MCF 10A (cell line): Measurements from ENCODE around the gene RDH11. TPM values are rescaled to one million over a fixed set of nuclear protein-coding genes. Genes with fewer than 3 reads are reported as not detected.
A peak's percentile ranks its signal among the peaks of the same experiment; 100 is the strongest.

Experiments used
- BruUV-seq: library from RNA; stranded (reverse); fragments of 400-500 nt; replicated peaks from 2 replicates; lab custom pipeline; 2021; lab: Mats Ljungman, UMichigan
- CTCF ChIA-PET: fragments of 300-600 bp; sonication (Branson Sonifier 250); formaldehyde crosslinking; extraction: SDS; loops from one replicate; lab custom pipeline; 2021; ENCODE audit warnings: antibody characterized with exemption, inconsistent platforms; lab: Yijun Ruan, JAX
- POLR2A ChIA-PET: fragments of 300-600, 350-650 bp; sonication (Branson Sonifier 250); formaldehyde crosslinking; extraction: SDS; loops from one replicate; lab custom pipeline; 2020; ENCODE audit warnings: antibody characterized with exemption, inconsistent platforms; lab: Yijun Ruan, JAX
- DNase-seq: peaks from one replicate; pipeline ENCODE4 v3.0.0-alpha.2; 2018; ENCODE audit not compliant: unreplicated experiment
- H3K27ac Mint-ChIP-seq: one replicate; pipeline ENCODE4 v1.8.0; 2022; ENCODE audit warnings: mild to moderate bottlenecking, low read depth, mixed read lengths; ENCODE audit not compliant: unreplicated experiment
- H3K27me3 Mint-ChIP-seq: one replicate; pipeline ENCODE4 v1.8.0; 2022; ENCODE audit warnings: mixed read lengths; ENCODE audit not compliant: insufficient read depth, unreplicated experiment
- H3K36me3 Mint-ChIP-seq: one replicate; pipeline ENCODE4 v1.8.0; 2022; ENCODE audit warnings: mild to moderate bottlenecking, moderate library complexity, mixed read lengths; ENCODE audit not compliant: insufficient read depth, unreplicated experiment
- H3K4me1 Mint-ChIP-seq: one replicate; pipeline ENCODE4 v1.8.0; 2022; ENCODE audit warnings: mixed read lengths; ENCODE audit not compliant: insufficient read depth, unreplicated experiment
- H3K4me3 Mint-ChIP-seq: one replicate; pipeline ENCODE4 v1.8.0; 2022; ENCODE audit warnings: mild to moderate bottlenecking, moderate library complexity, mixed read lengths; ENCODE audit not compliant: unreplicated experiment
- H3K9me3 Mint-ChIP-seq: one replicate; pipeline ENCODE4 v1.8.0; 2022; ENCODE audit warnings: mixed read lengths; ENCODE audit not compliant: unreplicated experiment
- CTCF ChIP-seq: fragments of 200-600 bp; IDR thresholded peaks from one replicate; pipeline ENCODE4 v1.8.0; 2022; ENCODE audit warnings: antibody characterized with exemption, mild to moderate bottlenecking; ENCODE audit not compliant: unreplicated experiment
- intact Hi-C: fragments of 100-400 bp; cut with micrococcal nuclease; formaldehyde crosslinking; loops from 2 replicates; pipeline ENCODE4 v1.14.1; 2022
- total RNA-seq: library from RNA; stranded (reverse); gene quantifications from 2 replicates; pipeline ENCODE4 v1.2.3, GENCODE V29; 2022

RDH11 gene
- total RNA-seq, 1 experiment from 2014 or later = 40.9 TPM

- intact Hi-C loops = no loop called here
- no peaks in the 10 kb centered on the region for H3K9me3 Mint-ChIP-seq
- DNase-seq = peak; percentile 25
- peaks cover 18% of the 10 kb centered on the region for H3K36me3 Mint-ChIP-seq
- ChIA-PET CTCF (interaction anchor here (0.6 to 5.7 kb wide), 10 partner anchors 38 to 1385 kb away, joined by 3 to 68 read pairs (median 6); partner anchors contain the start of gene ARG2), POLR2A (interaction anchor here (0.6 to 2.0 kb wide), 7 partner anchors 10 to 44 kb away, joined by 3 to 7 read pairs (median 4); partner anchors contain the start of genes RDH11 and VTI1B)
- H3K4me3 Mint-ChIP-seq = no peak overlapping the region
- no peaks in the 10 kb centered on the region for H3K27me3 Mint-ChIP-seq
- no TSS peak for BruUV-seq
- no peak for TF ChIP-seq CTCF
- H3K27ac Mint-ChIP-seq = no peak overlapping the region
- H3K4me1 Mint-ChIP-seq = peaks cover 11% of the 10 kb centered on the region
These were observed 31.9 kb downstream of the RDH11 start for GRCh38 chr14:67663633-67664032.

GRCh38 chr14:67653651-67654280 lies 41.8 kb downstream of the RDH11 start:
- Mint-ChIP-seq H3K27me3 (no peaks in the 10 kb centered on the region), H3K27ac (peak overlapping the region; percentile 22), H3K4me3 (no peak overlapping the region), H3K36me3 (peaks cover 69% of the 10 kb centered on the region), H3K9me3 (no peaks in the 10 kb centered on the region), H3K4me1 (peaks cover 16% of the 10 kb centered on the region)
- DNase-seq = no peak
- intact Hi-C loops = no loop called here
- BruUV-seq = no TSS peak
- TF ChIP-seq CTCF = no peak
- POLR2A ChIA-PET = no interaction called here
- CTCF ChIA-PET = interaction anchor here (1.5 to 3.8 kb wide), 3 partner anchors 35 to 69 kb away, joined by 4 to 21 read pairs (median 4); no protein-coding TSS in a partner anchor

- no peak for TF ChIP-seq CTCF
- Mint-ChIP-seq H3K4me1 (peaks cover 16% of the 10 kb centered on the region), H3K36me3 (peaks cover 64% of the 10 kb centered on the region), H3K9me3 (no peaks in the 10 kb centered on the region), H3K27ac (peak overlapping the region; percentile 93), H3K27me3 (no peaks in the 10 kb centered on the region), H3K4me3 (no peak overlapping the region)
- BruUV-seq = no TSS peak
- intact Hi-C loops = no loop called here
- CTCF ChIA-PET = interaction anchor here (0.7 to 3.8 kb wide), 8 partner anchors 10 to 127 kb away, joined by 3 to 21 read pairs (median 4); no protein-coding TSS in a partner anchor
- DNase-seq = no peak
- POLR2A ChIA-PET = interaction anchor here (0.6 to 1.3 kb wide), 6 partner anchors 13 to 136 kb away, joined by 3 to 4 read pairs (median 4); partner anchors contain the start of gene PIGH
These were observed 43.4 kb downstream of the RDH11 start for GRCh38 chr14:67652189-67652588.

GRCh38 chr14:67650694-67651093 lies 44.9 kb downstream of the RDH11 start:
- CTCF ChIA-PET = interaction anchor here (0.6 to 3.8 kb wide), 7 partner anchors 28 to 1737 kb away, joined by 3 to 21 read pairs (median 4); no protein-coding TSS in a partner anchor
- DNase-seq = peak; percentile 74
- intact Hi-C loops = no loop called here
- H3K4me1 Mint-ChIP-seq = peaks cover 16% of the 10 kb centered on the region
- H3K27me3 Mint-ChIP-seq = no peaks in the 10 kb centered on the region
- TSS peak; percentile 4 for BruUV-seq
- TF ChIP-seq CTCF = no peak
- H3K27ac Mint-ChIP-seq = peak overlapping the region; percentile 93
- no peaks in the 10 kb centered on the region for H3K9me3 Mint-ChIP-seq
- H3K36me3 Mint-ChIP-seq = peaks cover 63% of the 10 kb centered on the region
- POLR2A ChIA-PET = interaction anchor here (0.6 to 1.7 kb wide), 9 partner anchors 9 to 66 kb away, joined by 3 to 8 read pairs (median 4); no protein-coding TSS in a partner anchor
- H3K4me3 Mint-ChIP-seq = peak overlapping the region; percentile 14
